GM12873 (cell line): ENCODE measurements around the gene DYNLT5.

Source experiments
- TF ChIP-seq, protein P1 (sequence below): IDR thresholded peaks from 2 replicates; pipeline ENCODE4 v1.5.1; 2012; ENCODE audit warnings: low read depth, mild to moderate bottlenecking, moderate library complexity, low read length, control low read depth; ENCODE audit not compliant: insufficient read depth; ENCODE audit errors: missing control alignments

Gene DYNLT5

DNA sequence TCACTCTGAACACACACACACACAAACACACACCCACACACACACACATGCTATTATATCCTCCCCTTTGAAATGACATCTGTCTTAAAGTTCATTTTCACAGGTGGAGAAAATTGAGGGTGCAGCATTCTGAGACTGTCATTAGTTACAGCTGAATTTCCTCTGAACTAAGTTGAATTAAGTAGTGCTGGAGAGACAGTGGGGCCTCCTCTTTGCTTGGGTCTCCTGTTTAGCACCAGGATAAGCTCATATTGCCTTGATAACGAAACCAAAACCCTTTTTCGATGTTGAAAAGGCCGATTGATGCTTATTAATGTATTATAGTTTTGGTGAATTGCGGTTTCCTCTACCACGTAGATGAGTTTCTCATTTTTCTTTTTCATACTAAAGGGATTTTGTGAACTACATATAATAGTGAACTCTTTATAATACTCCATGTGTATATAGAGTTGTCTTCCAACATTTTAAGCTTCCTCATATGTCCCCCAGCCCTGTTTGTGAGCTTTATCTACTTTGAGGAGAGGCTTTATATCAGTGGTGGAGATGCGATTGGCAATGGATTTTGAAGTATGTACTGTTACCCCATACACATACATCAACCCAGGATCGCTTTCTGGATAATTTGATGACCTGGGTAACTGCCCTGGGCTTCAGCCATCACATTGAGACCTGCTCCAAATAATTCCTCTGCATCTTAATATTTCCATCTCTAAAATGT, 17.4 kb downstream of the DYNLT5 start:
- TF ChIP-seq, protein P1, sequence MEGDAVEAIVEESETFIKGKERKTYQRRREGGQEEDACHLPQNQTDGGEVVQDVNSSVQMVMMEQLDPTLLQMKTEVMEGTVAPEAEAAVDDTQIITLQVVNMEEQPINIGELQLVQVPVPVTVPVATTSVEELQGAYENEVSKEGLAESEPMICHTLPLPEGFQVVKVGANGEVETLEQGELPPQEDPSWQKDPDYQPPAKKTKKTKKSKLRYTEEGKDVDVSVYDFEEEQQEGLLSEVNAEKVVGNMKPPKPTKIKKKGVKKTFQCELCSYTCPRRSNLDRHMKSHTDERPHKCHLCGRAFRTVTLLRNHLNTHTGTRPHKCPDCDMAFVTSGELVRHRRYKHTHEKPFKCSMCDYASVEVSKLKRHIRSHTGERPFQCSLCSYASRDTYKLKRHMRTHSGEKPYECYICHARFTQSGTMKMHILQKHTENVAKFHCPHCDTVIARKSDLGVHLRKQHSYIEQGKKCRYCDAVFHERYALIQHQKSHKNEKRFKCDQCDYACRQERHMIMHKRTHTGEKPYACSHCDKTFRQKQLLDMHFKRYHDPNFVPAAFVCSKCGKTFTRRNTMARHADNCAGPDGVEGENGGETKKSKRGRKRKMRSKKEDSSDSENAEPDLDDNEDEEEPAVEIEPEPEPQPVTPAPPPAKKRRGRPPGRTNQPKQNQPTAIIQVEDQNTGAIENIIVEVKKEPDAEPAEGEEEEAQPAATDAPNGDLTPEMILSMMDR = no peak

DNA sequence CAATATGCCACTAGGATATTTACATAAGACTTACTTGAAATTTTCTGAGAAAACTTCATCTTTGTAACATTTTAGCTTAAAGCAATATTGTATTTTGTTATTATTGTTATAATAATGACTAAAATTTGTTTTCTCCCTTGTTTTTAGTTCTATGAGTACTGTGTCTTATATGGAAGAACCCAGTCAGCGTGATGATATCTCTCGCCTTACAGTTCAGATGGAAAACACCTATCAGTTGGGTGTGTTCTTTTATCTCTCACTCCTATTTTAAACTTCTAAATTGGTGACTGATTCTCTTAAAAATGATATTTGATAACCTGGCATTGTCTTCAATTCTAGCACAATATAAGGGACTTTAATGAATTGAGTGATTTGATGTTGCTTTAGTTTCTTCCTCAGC, 18.0 kb downstream of the DYNLT5 start:
- TF ChIP-seq, protein P1 = no peak

DNA sequence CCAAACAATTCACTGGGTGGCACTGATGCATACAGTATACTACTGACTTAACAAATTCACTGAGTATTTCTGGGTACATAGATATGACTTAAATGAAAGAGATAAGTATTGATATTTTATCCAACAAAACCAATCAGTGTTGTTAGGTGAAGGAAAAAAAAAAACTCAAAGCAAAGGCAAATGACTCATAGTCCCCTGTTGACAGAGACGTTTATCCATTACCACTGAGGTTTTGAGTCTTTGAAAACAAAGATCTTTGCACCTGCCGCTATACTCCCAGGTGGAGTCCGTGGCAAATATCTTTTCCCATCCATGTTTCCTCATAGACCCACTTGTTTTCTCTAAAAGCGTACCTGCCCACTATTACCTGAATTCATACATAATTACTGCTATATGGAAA, 18.4 kb downstream of the DYNLT5 start:
- TF ChIP-seq, protein P1 = no peak

DNA sequence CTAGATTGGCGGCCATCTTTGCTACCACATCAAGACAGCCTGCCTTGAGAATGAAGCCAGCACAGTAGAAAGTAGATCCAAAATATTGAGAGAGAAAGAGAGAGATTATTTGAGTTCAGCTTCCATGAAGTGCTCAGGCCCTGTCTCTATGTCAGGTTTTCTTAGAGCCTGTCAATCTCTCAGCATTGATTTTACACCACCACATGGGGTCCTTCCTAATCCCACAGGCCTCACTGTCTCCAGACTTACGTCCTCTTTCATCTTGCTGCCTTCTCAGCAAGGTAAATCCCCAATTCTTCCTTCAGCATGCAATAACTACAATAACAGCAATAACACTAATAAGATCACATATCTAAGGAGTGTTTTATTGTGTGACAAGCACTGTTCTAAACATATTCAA, 21.0 kb downstream of the DYNLT5 start:
- TF ChIP-seq, protein P1 = no peak

DNA sequence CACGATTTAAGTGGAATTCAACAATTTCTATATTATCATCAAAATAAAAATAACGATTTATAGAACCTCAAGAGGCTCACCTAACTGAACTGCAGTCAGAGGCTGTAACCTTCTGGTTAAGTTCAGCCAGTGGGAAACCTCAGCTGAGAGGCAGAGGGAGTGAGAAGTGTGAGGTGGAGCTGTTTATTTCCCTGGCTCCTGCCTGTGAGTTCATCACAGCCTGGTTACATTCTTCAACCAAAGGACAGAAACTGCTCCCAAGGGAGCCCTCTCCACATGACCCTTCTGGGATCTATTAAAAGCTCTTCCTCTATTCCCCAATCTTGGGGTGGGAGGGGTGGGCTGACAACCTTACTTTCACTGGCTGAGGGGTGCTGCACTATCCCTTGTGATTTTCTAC, 22.2 kb downstream of the DYNLT5 start:
- TF ChIP-seq, protein P1 = no peak

DNA sequence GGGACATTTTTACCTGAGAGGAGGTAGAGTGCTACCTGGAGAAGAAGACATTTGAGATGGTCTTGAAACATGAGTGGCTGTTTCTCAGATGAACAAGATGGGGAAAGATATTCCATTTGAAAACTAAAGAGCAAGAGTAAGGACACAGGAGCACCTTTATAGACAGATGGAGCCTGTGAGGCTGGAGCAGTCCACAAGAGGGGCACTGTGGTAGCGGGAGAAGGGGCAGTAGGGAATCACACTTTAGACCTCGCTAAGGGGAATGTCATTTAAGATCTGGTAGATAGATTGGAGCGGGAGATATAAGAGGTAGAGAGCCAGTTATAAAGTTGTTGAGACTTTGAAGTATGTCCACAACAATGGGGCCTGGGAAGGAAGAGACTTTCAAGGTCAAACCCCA, 23.4 kb downstream of the DYNLT5 start:
- TF ChIP-seq, protein P1 = no peak

DNA sequence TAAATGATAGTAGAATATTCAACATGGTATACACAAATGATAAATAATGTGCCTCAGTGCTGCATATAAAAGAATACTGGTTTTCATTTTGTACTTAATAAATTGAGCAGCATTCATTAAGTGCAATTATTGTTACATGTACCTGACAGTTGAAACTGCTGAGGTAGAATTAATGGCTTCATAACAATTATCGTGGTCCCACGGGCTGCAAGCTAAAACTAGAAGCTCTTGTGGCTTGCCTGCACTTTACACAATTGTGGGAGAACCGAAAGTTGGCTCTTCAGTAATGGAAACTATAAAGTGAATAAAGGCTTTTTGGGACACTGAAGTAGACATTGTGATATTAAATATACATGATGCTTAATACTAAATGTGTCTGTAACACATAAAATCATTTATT, 25.6 kb downstream of the DYNLT5 start:
- TF ChIP-seq, protein P1 = no peak
